GM12865 (cell line): ENCODE measurements around the gene TMEM221.
A peak's percentile ranks its signal among the peaks of the same experiment; 100 is the strongest.

Experiments used
- DNase-seq: peaks from one replicate; pipeline ENCODE4 v3.0.0; 2010; ENCODE audit warnings: low read depth
- H3K4me3 ChIP-seq: 2 replicates; pipeline ENCODE4 v1.5.1; 2011; ENCODE audit warnings: mild to moderate bottlenecking, low read depth, low read length, control low read depth
- CTCF ChIP-seq: IDR thresholded peaks from 2 replicates; pipeline ENCODE4 v1.5.1; 2011; ENCODE audit warnings: low read length, control low read depth, low read depth, inconsistent platforms; ENCODE audit not compliant: insufficient read depth; ENCODE audit errors: missing control alignments

The TMEM221 gene

GRCh38 chr19:17404015-17404414 lies 44.5 kb downstream of the TMEM221 start:
- DNase-seq: peak; percentile 21
- H3K4me3 ChIP-seq: peak overlapping the region; percentile 85
- TF ChIP-seq CTCF: no peak

DNA sequence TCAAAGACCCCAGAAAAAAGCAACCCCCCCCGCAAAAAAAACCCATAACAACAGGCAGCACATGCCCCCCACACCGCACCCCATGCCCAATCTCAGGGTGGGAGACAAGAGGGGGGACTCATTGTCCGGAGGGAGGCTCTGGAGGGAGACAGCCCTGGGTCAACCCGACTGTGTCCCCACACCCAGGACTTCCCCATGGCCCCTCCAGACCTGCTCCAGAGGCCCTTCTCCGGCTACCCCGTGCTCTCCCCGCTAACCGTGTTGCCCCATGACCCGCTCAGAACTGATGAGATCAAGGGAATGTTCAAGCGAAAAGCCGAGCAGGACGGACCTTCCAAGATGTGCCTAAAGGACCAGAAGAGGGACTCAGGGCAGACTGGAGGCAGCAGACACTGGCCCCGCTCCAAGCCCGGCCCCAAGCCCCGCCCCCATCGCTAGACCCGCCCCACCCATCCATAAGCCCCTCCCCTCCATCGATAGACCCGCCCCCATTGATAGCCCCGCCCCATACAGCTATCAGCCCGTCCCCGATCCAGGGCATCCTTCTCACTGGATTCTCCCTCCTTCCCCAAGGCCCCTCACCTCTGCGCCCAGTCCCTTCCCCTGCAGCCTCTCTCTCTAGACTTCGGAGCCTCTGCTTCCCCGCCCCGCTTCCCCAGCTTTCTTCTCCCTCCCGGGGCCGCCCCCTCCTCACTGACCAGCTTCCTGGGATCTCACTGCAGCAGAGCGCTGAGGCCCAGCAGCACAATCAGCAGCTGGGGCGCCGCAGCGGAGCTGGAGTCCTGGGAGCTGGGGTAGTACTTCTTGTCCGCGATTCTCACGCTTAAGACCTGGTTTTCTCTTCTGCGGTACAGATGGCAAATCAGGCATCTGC lies 45.2 kb downstream of the TMEM221 start:
- H3K4me3 ChIP-seq: peak overlapping the region; percentile 85
- DNase-seq: peak; percentile 64
- no peak for TF ChIP-seq CTCF

- DNase-seq: no peak
- no peak for TF ChIP-seq CTCF
- no peak overlapping the region for H3K4me3 ChIP-seq
Measured at GRCh38 chr19:17401628-17402027, 46.8 kb downstream of the TMEM221 start.

- no peak for TF ChIP-seq CTCF
- no peak overlapping the region for H3K4me3 ChIP-seq
- DNase-seq: no peak
Measured at GRCh38 chr19:17398902-17399527, 49.5 kb downstream of the TMEM221 start.

DNA sequence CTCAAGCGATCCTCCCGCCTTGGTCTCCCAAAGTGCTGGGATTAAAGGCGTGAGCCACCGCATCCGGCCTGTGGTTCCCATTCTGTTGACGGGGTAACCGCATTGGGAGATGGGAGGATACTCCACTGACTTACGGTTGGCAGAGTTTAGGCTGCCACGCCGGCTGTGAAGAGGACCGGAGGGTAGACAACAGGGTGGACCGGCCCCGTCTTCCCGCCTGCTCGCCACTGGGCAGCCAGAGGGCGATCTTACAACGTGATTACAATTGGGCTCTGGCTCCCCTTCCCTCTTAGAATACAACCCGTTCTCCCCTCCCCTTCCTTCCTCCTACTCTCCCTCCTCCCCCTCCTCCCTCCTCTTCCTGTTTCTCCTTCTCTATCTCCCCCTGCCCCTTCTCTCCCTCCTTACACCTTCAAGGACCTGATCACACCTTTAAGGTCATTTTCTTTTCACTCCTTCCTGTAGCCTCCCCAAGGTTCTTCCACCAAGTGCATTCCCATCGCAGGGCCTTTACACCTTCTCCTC lies 53.5 kb downstream of the TMEM221 start:
- H3K4me3 ChIP-seq: no peak overlapping the region
- DNase-seq: peak; percentile 75
- TF ChIP-seq CTCF: peak; percentile 81

GRCh38 chr19:17393914-17394313 lies 54.6 kb downstream of the TMEM221 start, which contains the start of gene CCDC194:
CCDC194 (minus strand) TSS chr19:17394196; CDS start chr19:17394158, 38 bp downstream.
- no peak for TF ChIP-seq CTCF
- no peak within 1 kb of the TSS for H3K4me3 ChIP-seq
- DNase-seq: peak; percentile 19
